GM18505 (cell line): ENCODE data around the gene ZNF12.
A peak's percentile ranks its signal among the peaks of the same experiment; 100 is the strongest.
"Not testable (repeated sequence)": the region's sequence is repeated elsewhere in the genome, so short reads cannot be mapped to it uniquely, and the experiment has no call there.

Source experiments
- ATAC-seq: cut with Tn5 transposase; IDR thresholded peaks from one replicate; pipeline ENCODE4 v1.9.1; 2021; ENCODE audit not compliant: unreplicated experiment
- POLR2A ChIP-seq: IDR thresholded peaks from 4 replicates; pipeline ENCODE4 v1.6.1; 2011; ENCODE audit warnings: borderline replicate concordance; ENCODE audit not compliant: insufficient read depth, insufficient read length; ENCODE audit errors: extremely low read depth

ZNF12 gene

GRCh38 chr7:6706666-6707407 lies at the start of gene ZNF12:
Gene ZNF12, minus strand, starts transcription at chr7:6706947. Its CDS starts 1,774 bp downstream, at chr7:6705173.
- ATAC-seq = peak; percentile 85
- TF ChIP-seq POLR2A = peak; percentile 81

- ATAC-seq = not testable (repeated sequence)
Observed at GRCh38 chr7:6753964-6754363, 47.2 kb upstream of the ZNF12 start, which contains the start of gene RSPH10B2. Gene RSPH10B2, plus strand, starts transcription at chr7:6754103. Its CDS starts 3,575 bp downstream, at chr7:6757678.

- ATAC-seq = not testable (repeated sequence)
Observed at GRCh38 chr7:6750173-6750572, 43.4 kb upstream of the ZNF12 start.

GRCh38 chr7:6749335-6749734 lies 42.6 kb upstream of the ZNF12 start:
- not testable (repeated sequence) for ATAC-seq

- ATAC-seq = not testable (repeated sequence)
Observed at GRCh38 chr7:6744410-6745100, 37.8 kb upstream of the ZNF12 start.

- ATAC-seq = not testable (repeated sequence)
Observed at GRCh38 chr7:6738415-6738814, 31.7 kb upstream of the ZNF12 start.

- TF ChIP-seq POLR2A = no peak
- ATAC-seq = no peak
Observed at GRCh38 chr7:6730343-6730633, 23.5 kb upstream of the ZNF12 start.

- TF ChIP-seq POLR2A = peak; percentile 87
- ATAC-seq = peak; percentile 90
Observed at GRCh38 chr7:6729492-6730342, 23.0 kb upstream of the ZNF12 start.

- ATAC-seq = not testable (repeated sequence)
Observed at GRCh38 chr7:6728893-6729491, 22.2 kb upstream of the ZNF12 start.

GRCh38 chr7:6727663-6728062 lies 20.9 kb upstream of the ZNF12 start:
- no peak for ATAC-seq
- no peak for TF ChIP-seq POLR2A

GRCh38 chr7:6726341-6726740 lies 19.6 kb upstream of the ZNF12 start:
- not testable (repeated sequence) for ATAC-seq

- ATAC-seq = peak; percentile 60
- no peak for TF ChIP-seq POLR2A
Observed at GRCh38 chr7:6725003-6725402, 18.3 kb upstream of the ZNF12 start.

- not testable (repeated sequence) for ATAC-seq
Observed at GRCh38 chr7:6724351-6724750, 17.6 kb upstream of the ZNF12 start.

- ATAC-seq = no peak
- TF ChIP-seq POLR2A = no peak
Observed at GRCh38 chr7:6718124-6718523, 11.4 kb upstream of the ZNF12 start.

- ATAC-seq = not testable (repeated sequence)
Observed at GRCh38 chr7:6715898-6716297, 9.2 kb upstream of the ZNF12 start.
